OCI-LY1 (cell line): ENCODE data around the gene NMRK2.

ENCODE experiments used
- CTCF ChIP-seq: fragments of 200-600 bp; sonication (generic), shearing (Covaris generic); IDR thresholded peaks from 2 replicates; pipeline ENCODE4 v1.5.1; 2017; ENCODE audit warnings: mild to moderate bottlenecking, antibody characterized with exemption, low read length, moderate library complexity, mixed read lengths
- EZH2 ChIP-seq: fragments of 200-600 bp; sonication (generic), shearing (Covaris generic); IDR thresholded peaks from 2 replicates; pipeline ENCODE4 v1.8.0; 2017; ENCODE audit warnings: borderline replicate concordance, mixed run types, mild to moderate bottlenecking, antibody characterized with exemption, low read length, moderate library complexity, mixed read lengths

- TF ChIP-seq CTCF (no peak), EZH2 (no peak)
Measured at GRCh38 chr19:3980353-3981251, 47.7 kb downstream of the NMRK2 start.
